Measurements from ENCODE around the gene TRIM2. TPM values are rescaled to one million over a fixed set of nuclear protein-coding genes. Genes with fewer than 3 reads are reported as not detected.

The TRIM2 gene
- total and polyA plus RNA-seq, 2 donors (not counting 1 experiment from before 2014, with no cell fraction given): 39.6 to 90.8 TPM

DNA sequence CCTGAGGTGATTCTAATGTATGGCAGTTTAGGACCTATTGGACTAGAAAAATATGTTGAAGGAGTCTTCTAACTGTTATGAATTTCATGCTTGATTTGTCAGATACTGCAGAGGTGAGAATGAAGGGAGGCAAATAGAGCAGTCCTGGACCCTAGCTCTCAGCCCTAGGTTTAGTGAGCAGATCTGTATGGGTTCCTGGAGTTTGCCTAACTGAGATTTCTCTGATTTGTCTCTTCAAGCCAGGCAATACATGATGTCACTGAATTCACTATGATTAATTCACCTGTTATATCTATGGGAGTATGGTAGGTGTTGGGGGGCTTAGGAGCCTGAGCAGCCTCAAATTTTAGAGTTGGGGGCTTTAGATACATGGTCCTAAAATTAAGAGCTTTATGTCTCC is 142.9 kb downstream of the TRIM2 start:
- H3K79me2 ChIP-seq (ENCODE audit: control insufficient read depth, insufficient read depth, low read length): peaks cover 6% of the 10 kb centered on the region
- no peak for DNase-seq (ENCODE audit: low read depth in 2 of 2)

DNA sequence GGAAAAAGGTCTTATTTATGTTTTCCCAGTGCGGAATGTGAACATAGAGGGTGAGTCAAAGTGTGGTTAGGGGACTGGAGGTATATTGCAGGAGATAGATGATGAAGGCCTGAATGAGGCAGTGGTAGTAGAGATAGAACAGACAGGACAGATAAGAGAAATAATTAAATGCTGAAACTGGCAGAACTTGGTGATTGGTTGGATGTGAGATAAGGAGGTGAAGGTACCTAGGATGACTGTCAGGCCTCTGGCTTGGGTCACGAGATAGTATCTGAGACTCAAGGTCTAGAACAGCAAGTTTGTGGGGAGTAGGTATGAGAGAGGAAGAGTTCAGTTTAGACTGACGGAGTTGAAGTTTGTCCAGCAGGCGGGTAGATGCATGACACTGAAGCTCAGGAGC is 143.8 kb downstream of the TRIM2 start:
- H4K20me1 ChIP-seq (ENCODE audit: control insufficient read depth, extremely low read depth, insufficient read depth, low read length): no peaks in the 10 kb centered on the region
- no peaks in the 10 kb centered on the region for H3K27me3 ChIP-seq (ENCODE audit: control insufficient read depth, insufficient read depth, low read length)
- H3K79me2 ChIP-seq (ENCODE audit: control insufficient read depth, insufficient read depth, low read length): peaks cover 6% of the 10 kb centered on the region
- no peaks in the 10 kb centered on the region for H3K36me3 ChIP-seq (ENCODE audit: control insufficient read depth, insufficient read depth, low read length)
- H3K4me1 ChIP-seq (ENCODE audit: control insufficient read depth, extremely low read depth, insufficient read depth, low read length): no peaks in the 10 kb centered on the region
- H3K9ac ChIP-seq (ENCODE audit: insufficient read depth, low read length): no peak overlapping the region
- no peak overlapping the region for H2AFZ ChIP-seq (ENCODE audit: low read length)
- H3K4me2 ChIP-seq (ENCODE audit: extremely low read depth, insufficient read depth, low read length): no peak overlapping the region
- no peak overlapping the region for H3K27ac ChIP-seq (ENCODE audit: insufficient read depth, low read length)
- TF ChIP-seq EZH2 (IDR thresholded peaks at IDR 0.05; ENCODE audit: low read length, missing control alignments): no peak
- TF ChIP-seq, protein P1, sequence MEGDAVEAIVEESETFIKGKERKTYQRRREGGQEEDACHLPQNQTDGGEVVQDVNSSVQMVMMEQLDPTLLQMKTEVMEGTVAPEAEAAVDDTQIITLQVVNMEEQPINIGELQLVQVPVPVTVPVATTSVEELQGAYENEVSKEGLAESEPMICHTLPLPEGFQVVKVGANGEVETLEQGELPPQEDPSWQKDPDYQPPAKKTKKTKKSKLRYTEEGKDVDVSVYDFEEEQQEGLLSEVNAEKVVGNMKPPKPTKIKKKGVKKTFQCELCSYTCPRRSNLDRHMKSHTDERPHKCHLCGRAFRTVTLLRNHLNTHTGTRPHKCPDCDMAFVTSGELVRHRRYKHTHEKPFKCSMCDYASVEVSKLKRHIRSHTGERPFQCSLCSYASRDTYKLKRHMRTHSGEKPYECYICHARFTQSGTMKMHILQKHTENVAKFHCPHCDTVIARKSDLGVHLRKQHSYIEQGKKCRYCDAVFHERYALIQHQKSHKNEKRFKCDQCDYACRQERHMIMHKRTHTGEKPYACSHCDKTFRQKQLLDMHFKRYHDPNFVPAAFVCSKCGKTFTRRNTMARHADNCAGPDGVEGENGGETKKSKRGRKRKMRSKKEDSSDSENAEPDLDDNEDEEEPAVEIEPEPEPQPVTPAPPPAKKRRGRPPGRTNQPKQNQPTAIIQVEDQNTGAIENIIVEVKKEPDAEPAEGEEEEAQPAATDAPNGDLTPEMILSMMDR (conservative IDR thresholded peaks at IDR 0.05 in 1 of 2, IDR thresholded peaks at IDR 0.05 in 1 of 2; ENCODE audit: low read depth in 1 of 2, low read length in 2 of 2): no peak
- no peaks in the 10 kb centered on the region for H3K9me3 ChIP-seq (ENCODE audit: control insufficient read depth, insufficient read depth, low read depth, low read length)
- peak in 1 of 2 donors; percentile 74 for DNase-seq (ENCODE audit: low read depth in 2 of 2)
- no peak overlapping the region for H3K4me3 ChIP-seq (replicated peaks in 1 of 4; ENCODE audit: control extremely low read depth in 1 of 4, insufficient read depth in 1 of 4, low read depth in 3 of 4, low read length in 4 of 4)

More for the DNA sequence above, 142.9 kb downstream of the TRIM2 start:
- no peak overlapping the region for H3K4me2 ChIP-seq (ENCODE audit: extremely low read depth, insufficient read depth, low read length)
- no peaks in the 10 kb centered on the region for H3K9me3 ChIP-seq (ENCODE audit: control insufficient read depth, insufficient read depth, low read depth, low read length)
- H4K20me1 ChIP-seq (ENCODE audit: control insufficient read depth, extremely low read depth, insufficient read depth, low read length): no peaks in the 10 kb centered on the region
- H3K36me3 ChIP-seq (ENCODE audit: control insufficient read depth, insufficient read depth, low read length): no peaks in the 10 kb centered on the region
- no peaks in the 10 kb centered on the region for H3K27me3 ChIP-seq (ENCODE audit: control insufficient read depth, insufficient read depth, low read length)
- no peak overlapping the region for H2AFZ ChIP-seq (ENCODE audit: low read length)
- no peak overlapping the region for H3K4me3 ChIP-seq (replicated peaks in 1 of 4; ENCODE audit: control extremely low read depth in 1 of 4, insufficient read depth in 1 of 4, low read depth in 3 of 4, low read length in 4 of 4)
- no peak overlapping the region for H3K27ac ChIP-seq (ENCODE audit: insufficient read depth, low read length)
- no peak for TF ChIP-seq EZH2 (IDR thresholded peaks at IDR 0.05; ENCODE audit: low read length, missing control alignments)
- TF ChIP-seq, protein P1 (conservative IDR thresholded peaks at IDR 0.05 in 1 of 2, IDR thresholded peaks at IDR 0.05 in 1 of 2; ENCODE audit: low read depth in 1 of 2, low read length in 2 of 2): no peak
- H3K4me1 ChIP-seq (ENCODE audit: control insufficient read depth, extremely low read depth, insufficient read depth, low read length): no peaks in the 10 kb centered on the region
- no peak overlapping the region for H3K9ac ChIP-seq (ENCODE audit: insufficient read depth, low read length)

- no peaks in the 10 kb centered on the region for H3K36me3 ChIP-seq (ENCODE audit: control insufficient read depth, insufficient read depth, low read length)
- H2AFZ ChIP-seq (ENCODE audit: low read length): no peak overlapping the region
- no peak overlapping the region for H3K27ac ChIP-seq (ENCODE audit: insufficient read depth, low read length)
- H3K4me1 ChIP-seq (ENCODE audit: control insufficient read depth, extremely low read depth, insufficient read depth, low read length): no peaks in the 10 kb centered on the region
- peaks cover 6% of the 10 kb centered on the region for H3K79me2 ChIP-seq (ENCODE audit: control insufficient read depth, insufficient read depth, low read length)
- no peak overlapping the region for H3K9ac ChIP-seq (ENCODE audit: insufficient read depth, low read length)
- H3K4me2 ChIP-seq (ENCODE audit: extremely low read depth, insufficient read depth, low read length): no peak overlapping the region
- H3K4me3 ChIP-seq (replicated peaks in 1 of 4; ENCODE audit: control extremely low read depth in 1 of 4, insufficient read depth in 1 of 4, low read depth in 3 of 4, low read length in 4 of 4): no peak overlapping the region
- H3K27me3 ChIP-seq (ENCODE audit: control insufficient read depth, insufficient read depth, low read length): no peaks in the 10 kb centered on the region
- H4K20me1 ChIP-seq (ENCODE audit: control insufficient read depth, extremely low read depth, insufficient read depth, low read length): no peaks in the 10 kb centered on the region
- TF ChIP-seq EZH2 (IDR thresholded peaks at IDR 0.05; ENCODE audit: low read length, missing control alignments): no peak
- TF ChIP-seq, protein P1 (conservative IDR thresholded peaks at IDR 0.05 in 1 of 2, IDR thresholded peaks at IDR 0.05 in 1 of 2; ENCODE audit: low read depth in 1 of 2, low read length in 2 of 2): no peak
- DNase-seq (ENCODE audit: low read depth in 2 of 2): no peak
- no peaks in the 10 kb centered on the region for H3K9me3 ChIP-seq (ENCODE audit: control insufficient read depth, insufficient read depth, low read depth, low read length)
These were observed 145.1 kb downstream of the TRIM2 start for GRCh38 chr4:153349206-153349805.
